ENCODE measurements around the gene MMP10. TPM values are rescaled to one million over a fixed set of nuclear protein-coding genes. Genes with fewer than 3 reads are reported as not detected.

MMP10 gene
- total and polyA plus RNA-seq, 2 experiments from 2014 or later, result 0.10 TPM; not detected in 1

DNA sequence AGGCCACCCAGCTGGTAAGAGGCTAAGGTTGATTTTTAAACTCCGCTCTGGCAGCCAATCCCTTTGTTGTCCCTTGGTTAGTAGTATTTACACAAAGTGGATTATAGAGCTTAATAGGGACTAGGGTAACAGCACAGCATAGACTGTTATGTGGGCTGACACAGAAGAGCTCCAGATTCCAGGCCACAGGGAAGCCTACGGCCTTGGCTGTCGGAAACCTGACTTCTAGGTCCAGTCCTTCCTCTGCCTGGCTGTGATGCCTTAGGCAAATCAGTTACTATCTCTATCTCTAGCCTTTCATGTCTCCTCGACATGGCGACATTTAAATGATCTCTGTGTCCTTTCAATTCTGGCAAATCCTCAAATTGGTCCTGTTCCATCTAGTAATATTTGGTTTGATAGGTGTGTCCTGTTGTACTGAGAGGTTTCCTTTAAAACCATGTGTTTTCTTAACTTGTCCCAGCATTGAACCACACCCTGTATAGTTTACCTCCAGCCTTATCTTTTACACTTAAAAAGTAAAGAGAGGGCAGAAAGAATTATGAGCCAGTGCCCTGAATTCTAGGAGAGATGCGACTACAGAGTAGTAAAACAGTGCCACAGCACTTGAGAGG lies 13.4 kb upstream of the MMP10 start:
- H4K20me1 ChIP-seq (replicated peaks; ENCODE audit: insufficient read depth), result no peaks in the 10 kb centered on the region
- no peak for ATAC-seq
- no peaks in the 10 kb centered on the region for H3K9me2 ChIP-seq (ENCODE audit: insufficient read depth)
- no peaks in the 10 kb centered on the region for H3K79me2 ChIP-seq (replicated peaks; ENCODE audit: insufficient read depth)
- H3K4me3 Mint-ChIP-seq, result no peak overlapping the region
- H3K4me3 ChIP-seq, result no peak overlapping the region
- no peaks in the 10 kb centered on the region for H3K36me3 ChIP-seq (ENCODE audit: insufficient read depth)
- TF ChIP-seq EZH2phosphoT487 (IDR thresholded peaks at IDR 0.05; ENCODE audit: unreplicated experiment) (no peak), ZNF331 (CRISPR knock-in tag; IDR thresholded peaks at IDR 0.05; ENCODE audit: low read depth) (no peak), NANOG (IDR thresholded peaks at IDR 0.05; ENCODE audit: borderline replicate concordance) (no peak), POLR2AphosphoS5 (IDR thresholded peaks at IDR 0.05; ENCODE audit: low read depth) (no peak), ZNF114 (CRISPR knock-in tag; IDR thresholded peaks at IDR 0.05) (no peak), CREB1 (CRISPR knock-in tag; IDR thresholded peaks at IDR 0.05; ENCODE audit: low read depth) (no peak), JUNB (IDR thresholded peaks at IDR 0.05; ENCODE audit: unreplicated experiment) (no peak), EZH2 (IDR thresholded peaks at IDR 0.05; ENCODE audit: low read depth, unreplicated experiment) (no peak), STAT1 (IDR thresholded peaks at IDR 0.05; ENCODE audit: unreplicated experiment) (no peak)
- TF ChIP-seq, protein P1, sequence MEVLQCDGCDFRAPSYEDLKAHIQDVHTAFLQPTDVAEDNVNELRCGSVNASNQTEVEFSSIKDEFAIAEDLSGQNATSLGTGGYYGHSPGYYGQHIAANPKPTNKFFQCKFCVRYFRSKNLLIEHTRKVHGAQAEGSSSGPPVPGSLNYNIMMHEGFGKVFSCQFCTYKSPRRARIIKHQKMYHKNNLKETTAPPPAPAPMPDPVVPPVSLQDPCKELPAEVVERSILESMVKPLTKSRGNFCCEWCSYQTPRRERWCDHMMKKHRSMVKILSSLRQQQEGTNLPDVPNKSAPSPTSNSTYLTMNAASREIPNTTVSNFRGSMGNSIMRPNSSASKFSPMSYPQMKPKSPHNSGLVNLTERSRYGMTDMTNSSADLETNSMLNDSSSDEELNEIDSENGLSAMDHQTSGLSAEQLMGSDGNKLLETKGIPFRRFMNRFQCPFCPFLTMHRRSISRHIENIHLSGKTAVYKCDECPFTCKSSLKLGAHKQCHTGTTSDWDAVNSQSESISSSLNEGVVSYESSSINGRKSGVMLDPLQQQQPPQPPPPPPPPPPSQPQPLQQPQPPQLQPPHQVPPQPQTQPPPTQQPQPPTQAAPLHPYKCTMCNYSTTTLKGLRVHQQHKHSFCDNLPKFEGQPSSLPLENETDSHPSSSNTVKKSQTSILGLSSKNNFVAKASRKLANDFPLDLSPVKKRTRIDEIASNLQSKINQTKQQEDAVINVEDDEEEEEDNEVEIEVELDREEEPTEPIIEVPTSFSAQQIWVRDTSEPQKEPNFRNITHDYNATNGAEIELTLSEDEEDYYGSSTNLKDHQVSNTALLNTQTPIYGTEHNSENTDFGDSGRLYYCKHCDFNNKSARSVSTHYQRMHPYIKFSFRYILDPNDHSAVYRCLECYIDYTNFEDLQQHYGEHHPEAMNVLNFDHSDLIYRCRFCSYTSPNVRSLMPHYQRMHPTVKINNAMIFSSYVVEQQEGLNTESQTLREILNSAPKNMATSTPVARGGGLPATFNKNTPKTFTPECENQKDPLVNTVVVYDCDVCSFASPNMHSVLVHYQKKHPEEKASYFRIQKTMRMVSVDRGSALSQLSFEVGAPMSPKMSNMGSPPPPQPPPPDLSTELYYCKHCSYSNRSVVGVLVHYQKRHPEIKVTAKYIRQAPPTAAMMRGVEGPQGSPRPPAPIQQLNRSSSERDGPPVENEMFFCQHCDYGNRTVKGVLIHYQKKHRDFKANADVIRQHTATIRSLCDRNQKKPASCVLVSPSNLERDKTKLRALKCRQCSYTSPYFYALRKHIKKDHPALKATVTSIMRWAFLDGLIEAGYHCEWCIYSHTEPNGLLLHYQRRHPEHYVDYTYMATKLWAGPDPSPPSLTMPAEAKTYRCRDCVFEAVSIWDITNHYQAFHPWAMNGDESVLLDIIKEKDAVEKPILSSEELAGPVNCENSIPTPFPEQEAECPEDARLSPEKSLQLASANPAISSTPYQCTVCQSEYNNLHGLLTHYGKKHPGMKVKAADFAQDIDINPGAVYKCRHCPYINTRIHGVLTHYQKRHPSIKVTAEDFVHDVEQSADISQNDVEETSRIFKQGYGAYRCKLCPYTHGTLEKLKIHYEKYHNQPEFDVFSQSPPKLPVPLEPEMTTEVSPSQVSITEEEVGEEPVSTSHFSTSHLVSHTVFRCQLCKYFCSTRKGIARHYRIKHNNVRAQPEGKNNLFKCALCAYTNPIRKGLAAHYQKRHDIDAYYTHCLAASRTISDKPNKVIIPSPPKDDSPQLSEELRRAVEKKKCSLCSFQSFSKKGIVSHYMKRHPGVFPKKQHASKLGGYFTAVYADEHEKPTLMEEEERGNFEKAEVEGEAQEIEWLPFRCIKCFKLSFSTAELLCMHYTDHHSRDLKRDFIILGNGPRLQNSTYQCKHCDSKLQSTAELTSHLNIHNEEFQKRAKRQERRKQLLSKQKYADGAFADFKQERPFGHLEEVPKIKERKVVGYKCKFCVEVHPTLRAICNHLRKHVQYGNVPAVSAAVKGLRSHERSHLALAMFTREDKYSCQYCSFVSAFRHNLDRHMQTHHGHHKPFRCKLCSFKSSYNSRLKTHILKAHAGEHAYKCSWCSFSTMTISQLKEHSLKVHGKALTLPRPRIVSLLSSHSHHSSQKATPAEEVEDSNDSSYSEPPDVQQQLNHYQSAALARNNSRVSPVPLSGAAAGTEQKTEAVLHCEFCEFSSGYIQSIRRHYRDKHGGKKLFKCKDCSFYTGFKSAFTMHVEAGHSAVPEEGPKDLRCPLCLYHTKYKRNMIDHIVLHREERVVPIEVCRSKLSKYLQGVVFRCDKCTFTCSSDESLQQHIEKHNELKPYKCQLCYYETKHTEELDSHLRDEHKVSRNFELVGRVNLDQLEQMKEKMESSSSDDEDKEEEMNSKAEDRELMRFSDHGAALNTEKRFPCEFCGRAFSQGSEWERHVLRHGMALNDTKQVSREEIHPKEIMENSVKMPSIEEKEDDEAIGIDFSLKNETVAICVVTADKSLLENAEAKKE (CRISPR knock-in tag; IDR thresholded peaks at IDR 0.05), result no peak
- TF ChIP-seq, protein P2, sequence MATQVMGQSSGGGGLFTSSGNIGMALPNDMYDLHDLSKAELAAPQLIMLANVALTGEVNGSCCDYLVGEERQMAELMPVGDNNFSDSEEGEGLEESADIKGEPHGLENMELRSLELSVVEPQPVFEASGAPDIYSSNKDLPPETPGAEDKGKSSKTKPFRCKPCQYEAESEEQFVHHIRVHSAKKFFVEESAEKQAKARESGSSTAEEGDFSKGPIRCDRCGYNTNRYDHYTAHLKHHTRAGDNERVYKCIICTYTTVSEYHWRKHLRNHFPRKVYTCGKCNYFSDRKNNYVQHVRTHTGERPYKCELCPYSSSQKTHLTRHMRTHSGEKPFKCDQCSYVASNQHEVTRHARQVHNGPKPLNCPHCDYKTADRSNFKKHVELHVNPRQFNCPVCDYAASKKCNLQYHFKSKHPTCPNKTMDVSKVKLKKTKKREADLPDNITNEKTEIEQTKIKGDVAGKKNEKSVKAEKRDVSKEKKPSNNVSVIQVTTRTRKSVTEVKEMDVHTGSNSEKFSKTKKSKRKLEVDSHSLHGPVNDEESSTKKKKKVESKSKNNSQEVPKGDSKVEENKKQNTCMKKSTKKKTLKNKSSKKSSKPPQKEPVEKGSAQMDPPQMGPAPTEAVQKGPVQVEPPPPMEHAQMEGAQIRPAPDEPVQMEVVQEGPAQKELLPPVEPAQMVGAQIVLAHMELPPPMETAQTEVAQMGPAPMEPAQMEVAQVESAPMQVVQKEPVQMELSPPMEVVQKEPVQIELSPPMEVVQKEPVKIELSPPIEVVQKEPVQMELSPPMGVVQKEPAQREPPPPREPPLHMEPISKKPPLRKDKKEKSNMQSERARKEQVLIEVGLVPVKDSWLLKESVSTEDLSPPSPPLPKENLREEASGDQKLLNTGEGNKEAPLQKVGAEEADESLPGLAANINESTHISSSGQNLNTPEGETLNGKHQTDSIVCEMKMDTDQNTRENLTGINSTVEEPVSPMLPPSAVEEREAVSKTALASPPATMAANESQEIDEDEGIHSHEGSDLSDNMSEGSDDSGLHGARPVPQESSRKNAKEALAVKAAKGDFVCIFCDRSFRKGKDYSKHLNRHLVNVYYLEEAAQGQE (IDR thresholded peaks at IDR 0.05; ENCODE audit: unreplicated experiment), result no peak
- TF ChIP-seq, protein P3, sequence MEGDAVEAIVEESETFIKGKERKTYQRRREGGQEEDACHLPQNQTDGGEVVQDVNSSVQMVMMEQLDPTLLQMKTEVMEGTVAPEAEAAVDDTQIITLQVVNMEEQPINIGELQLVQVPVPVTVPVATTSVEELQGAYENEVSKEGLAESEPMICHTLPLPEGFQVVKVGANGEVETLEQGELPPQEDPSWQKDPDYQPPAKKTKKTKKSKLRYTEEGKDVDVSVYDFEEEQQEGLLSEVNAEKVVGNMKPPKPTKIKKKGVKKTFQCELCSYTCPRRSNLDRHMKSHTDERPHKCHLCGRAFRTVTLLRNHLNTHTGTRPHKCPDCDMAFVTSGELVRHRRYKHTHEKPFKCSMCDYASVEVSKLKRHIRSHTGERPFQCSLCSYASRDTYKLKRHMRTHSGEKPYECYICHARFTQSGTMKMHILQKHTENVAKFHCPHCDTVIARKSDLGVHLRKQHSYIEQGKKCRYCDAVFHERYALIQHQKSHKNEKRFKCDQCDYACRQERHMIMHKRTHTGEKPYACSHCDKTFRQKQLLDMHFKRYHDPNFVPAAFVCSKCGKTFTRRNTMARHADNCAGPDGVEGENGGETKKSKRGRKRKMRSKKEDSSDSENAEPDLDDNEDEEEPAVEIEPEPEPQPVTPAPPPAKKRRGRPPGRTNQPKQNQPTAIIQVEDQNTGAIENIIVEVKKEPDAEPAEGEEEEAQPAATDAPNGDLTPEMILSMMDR (conservative IDR thresholded peaks at IDR 0.05; ENCODE audit: low read depth in 2 of 2), result no peak
- TF ChIP-seq, protein P4, sequence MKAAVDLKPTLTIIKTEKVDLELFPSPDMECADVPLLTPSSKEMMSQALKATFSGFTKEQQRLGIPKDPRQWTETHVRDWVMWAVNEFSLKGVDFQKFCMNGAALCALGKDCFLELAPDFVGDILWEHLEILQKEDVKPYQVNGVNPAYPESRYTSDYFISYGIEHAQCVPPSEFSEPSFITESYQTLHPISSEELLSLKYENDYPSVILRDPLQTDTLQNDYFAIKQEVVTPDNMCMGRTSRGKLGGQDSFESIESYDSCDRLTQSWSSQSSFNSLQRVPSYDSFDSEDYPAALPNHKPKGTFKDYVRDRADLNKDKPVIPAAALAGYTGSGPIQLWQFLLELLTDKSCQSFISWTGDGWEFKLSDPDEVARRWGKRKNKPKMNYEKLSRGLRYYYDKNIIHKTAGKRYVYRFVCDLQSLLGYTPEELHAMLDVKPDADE (IDR thresholded peaks at IDR 0.05), result no peak
- no peak overlapping the region for H3K27ac Mint-ChIP-seq
- H3K4me1 ChIP-seq (ENCODE audit: insufficient read depth), result no peaks in the 10 kb centered on the region
- no peaks in the 10 kb centered on the region for H3K27me3 Mint-ChIP-seq (ENCODE audit: insufficient read depth, low read depth, poor library complexity)
- H3K9me3 Mint-ChIP-seq, result no peaks in the 10 kb centered on the region
- H3K27ac ChIP-seq (ENCODE audit: low read depth), result no peak overlapping the region
- DNase-seq (ENCODE audit: low spot score), result no peak
- H3K4me2 ChIP-seq, result no peak overlapping the region
- no peaks in the 10 kb centered on the region for H3K36me3 Mint-ChIP-seq (ENCODE audit: low read depth)
- no peaks in the 10 kb centered on the region for H3F3A ChIP-seq (replicated peaks; ENCODE audit: low read depth)
- peak overlapping the region; percentile 45 for H2AFZ ChIP-seq
- peaks cover 2% of the 10 kb centered on the region; the same call in 1 of the 3 replicates for H3K4me1 Mint-ChIP-seq
- no peaks in the 10 kb centered on the region for H3K27me3 ChIP-seq (ENCODE audit: insufficient read depth)

Measured in GM23338 (cell line).